CD14-positive monocyte (primary cell): ENCODE measurements around the gene TAF5L. TPM values are rescaled to one million over a fixed set of nuclear protein-coding genes. Genes with fewer than 3 reads are reported as not detected.
"Not testable (repeated sequence)": the region's sequence is repeated elsewhere in the genome, so short reads cannot be mapped to it uniquely, and the experiment has no call there.

Experiments
- DNase-seq, 3 donors: peaks; one replicate each; pipeline ENCODE4 v3.0.0-alpha.2; 2011 to 2022
- H2AFZ ChIP-seq: 2 replicates; pipeline ENCODE4 v1.6.0; 2012; ENCODE audit warnings: mild to moderate bottlenecking, low read depth, low read length, inconsistent platforms; ENCODE audit not compliant: insufficient read depth, poor library complexity, severe bottlenecking
- H3K27ac ChIP-seq, 2 donors: 1 replicate in 1 of 2; 2 replicates in 1 of 2; pipeline ENCODE4 v1.5.1; 2012 to 2013; ENCODE audit warnings: low read length in 2 of 2, control low read depth in 1 of 2, inconsistent platforms in 1 of 2, low read depth in 1 of 2, mild to moderate bottlenecking in 1 of 2
- H3K27me3 ChIP-seq, 2 donors: one replicate each; pipeline versions ENCODE4 v1.6.0 to v1.6.1; 2011 to 2013; ENCODE audit warnings: low read length in 2 of 2; ENCODE audit not compliant: control insufficient read depth in 2 of 2, insufficient read depth in 2 of 2
- H3K36me3 ChIP-seq, 2 donors: replicated peaks in 1 of 2; 1 replicate in 1 of 2; 2 replicates in 1 of 2; pipeline versions ENCODE4 v1.5.1 to v1.6.1; 2012 to 2013; ENCODE audit warnings: low read length in 2 of 2, control low read depth in 1 of 2, inconsistent platforms in 1 of 2, mild to moderate bottlenecking in 1 of 2; ENCODE audit not compliant: insufficient read depth in 2 of 2, control insufficient read depth in 1 of 2
- H3K4me1 ChIP-seq, 2 donors: 1 replicate in 1 of 2; 2 replicates in 1 of 2; pipeline versions ENCODE4 v1.5.1 to v1.6.1; 2012 to 2013; ENCODE audit warnings: low read length in 2 of 2, control low read depth in 1 of 2, inconsistent platforms in 1 of 2, mild to moderate bottlenecking in 1 of 2, moderate library complexity in 1 of 2; ENCODE audit not compliant: insufficient read depth in 2 of 2, control insufficient read depth in 1 of 2
- H3K4me2 ChIP-seq: replicated peaks from 2 replicates; pipeline ENCODE3; 2012; ENCODE audit warnings: low read length, moderate library complexity, mild to moderate bottlenecking; ENCODE audit not compliant: poor library complexity, severe bottlenecking; ENCODE audit errors: extremely low read depth
- H3K4me3 ChIP-seq, 3 experiments: fragments of 200-600 bp in 1 of 3; sonication (generic) in 1 of 3; replicated peaks in 1 of 3; 1 replicate in 2 of 3; 2 replicates in 1 of 3; pipeline ENCODE4 v1.5.1; 2011 to 2013; ENCODE audit warnings: low read length in 3 of 3, mild to moderate bottlenecking in 3 of 3, control low read depth in 2 of 3, low read depth in 2 of 3, inconsistent platforms in 1 of 3, moderate library complexity in 1 of 3
- H3K79me2 ChIP-seq: 2 replicates; pipeline ENCODE4 v1.6.0; 2012; ENCODE audit warnings: mild to moderate bottlenecking, control low read depth, inconsistent platforms, low read length, moderate library complexity; ENCODE audit not compliant: insufficient read depth
- H3K9ac ChIP-seq: 2 replicates; pipeline ENCODE4 v1.6.0; 2017; ENCODE audit warnings: low read length, mild to moderate bottlenecking; ENCODE audit not compliant: insufficient read depth, poor library complexity, severe bottlenecking
- H3K9me3 ChIP-seq, 2 donors: replicated peaks in 1 of 2; 1 replicate in 1 of 2; 2 replicates in 1 of 2; pipeline versions ENCODE4 v1.5.1 to v1.6.1; 2012 to 2013; ENCODE audit warnings: low read length in 2 of 2, control low read depth in 1 of 2; ENCODE audit not compliant: control insufficient read depth in 1 of 2, insufficient read depth in 1 of 2
- H4K20me1 ChIP-seq: 2 replicates; pipeline ENCODE4 v1.6.0; 2012; ENCODE audit warnings: mild to moderate bottlenecking, low read length, control low read depth, moderate library complexity; ENCODE audit not compliant: insufficient read depth
- H3K27ac Mint-ChIP-seq, 7 donors: one replicate each; pipeline ENCODE4 v1.8.0; 2020; ENCODE audit warnings: mild to moderate bottlenecking in 7 of 7, mixed read lengths in 7 of 7, moderate library complexity in 6 of 7, inconsistent platforms in 2 of 7
- H3K27me3 Mint-ChIP-seq, 3 donors: one replicate each; pipeline ENCODE4 v1.8.0; 2021 to 2022; ENCODE audit warnings: low read depth in 3 of 3, mild to moderate bottlenecking in 3 of 3, mixed read lengths in 3 of 3, moderate library complexity in 3 of 3, inconsistent platforms in 1 of 3
- H3K36me3 Mint-ChIP-seq, 2 donors: one replicate each; pipeline ENCODE4 v1.8.0; 2020; ENCODE audit warnings: mixed read lengths in 2 of 2, inconsistent platforms in 1 of 2, mild to moderate bottlenecking in 1 of 2
- H3K4me1 Mint-ChIP-seq: one replicate; pipeline ENCODE4 v1.8.0; 2020; ENCODE audit warnings: mild to moderate bottlenecking, mixed read lengths
- H3K4me3 Mint-ChIP-seq, 2 donors: one replicate each; pipeline ENCODE4 v1.8.0; 2020; ENCODE audit warnings: mild to moderate bottlenecking in 2 of 2, mixed read lengths in 2 of 2, moderate library complexity in 1 of 2
- H3K9me3 Mint-ChIP-seq, 7 donors: one replicate each; pipeline ENCODE4 v1.8.0; 2020 to 2022; ENCODE audit warnings: mixed read lengths in 7 of 7, mild to moderate bottlenecking in 6 of 7, moderate library complexity in 6 of 7, inconsistent platforms in 2 of 7
- WGBS: methylation state at CpG from one replicate; pipeline ENCODE4 v1.1.5; 2013; ENCODE audit warnings: missing lambda C conversion rate; ENCODE audit not compliant: insufficient coverage; 5-methylcytosine and 5-hydroxymethylcytosine counted together
- intact Hi-C, 2 donors: fragments of 100-400 bp; cut with micrococcal nuclease; formaldehyde crosslinking; loops; one replicate each; pipeline versions ENCODE4 v1.15.0 to v1.15.1; 2023
- polyA plus RNA-seq, 3 donors: library from polyadenylated mRNA; depleted of rRNA in 1 of 3; unstranded in 2 of 3; stranded (reverse) in 1 of 3; fragments of 300-500 nt in 2 of 3; fragments of >200 nt in 1 of 3; fragmentation: Illumina TruSeq in 2 of 3; gene quantifications; 1 replicate in 2 of 3; 2 replicates in 1 of 3; pipeline ENCODE4 v1.2.3, GENCODE V29; 2012 to 2021
- TF ChIP-seq, protein P1 (sequence below): fragments of 200-600 bp; IDR thresholded peaks from one replicate; pipeline ENCODE4 v1.8.0; 2022; ENCODE audit warnings: antibody characterized with exemption, mild to moderate bottlenecking

Gene TAF5L
- polyA plus RNA-seq, 3 donors = 3.8 to 15.4 (median 4.9) TPM

DNA sequence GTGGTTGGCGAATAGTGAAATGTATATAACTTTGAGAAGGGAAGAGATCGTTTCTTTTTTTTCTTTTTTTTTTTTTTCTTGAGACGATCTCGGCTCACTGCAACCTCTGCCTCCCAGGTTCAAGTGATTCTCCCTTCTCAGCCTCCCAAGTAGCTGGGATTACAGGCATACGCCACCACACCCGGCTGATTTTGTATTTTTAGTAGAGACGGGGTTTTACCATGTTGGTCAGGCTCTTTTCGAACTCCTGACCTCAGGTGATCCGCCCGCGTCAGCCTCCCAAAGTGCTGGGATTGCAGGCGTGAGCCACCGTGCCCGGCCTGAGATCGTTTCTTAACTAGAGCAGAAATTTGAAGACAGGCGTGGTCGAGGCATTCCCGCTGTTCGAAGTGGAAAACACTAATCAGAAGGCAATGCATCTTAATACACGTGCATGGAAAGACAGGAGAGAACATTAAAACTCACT is 66.6 kb downstream of the TAF5L start:
- peak overlapping the region; percentile 21 to 79 for H3K27ac ChIP-seq
- Mint-ChIP-seq H3K4me3 (peak overlapping the region; percentile 89 to 94), H3K27ac (peak overlapping the region; percentile 46 to 89 (median 78)), H3K36me3 (peaks cover 0 to 13% of the 10 kb centered on the region in 2 donors), H3K4me1 (peaks cover 36% of the 10 kb centered on the region)
- intact Hi-C loops = loop anchor here (5.0 to 10.0 kb wide), 2 partner anchors 55 to 68 kb away; partner anchors contain the start of genes TAF5L (in 2 of the 2), URB2 (in 2 of the 2) and NUP133 (in 1 of the 2)
- peak overlapping the region; percentile 59 to 95 (median 89) for H3K4me3 ChIP-seq
- peak overlapping the region; percentile 77 for H3K9ac ChIP-seq
- peaks cover 22 to 28% of the 10 kb centered on the region in 2 donors for H3K4me1 ChIP-seq
- H4K20me1 ChIP-seq = peaks cover 20% of the 10 kb centered on the region
- not testable (repeated sequence) for H3K9me3 ChIP-seq, H3K27me3 Mint-ChIP-seq, H3K9me3 Mint-ChIP-seq, H3K36me3 ChIP-seq, DNase-seq, H3K27me3 ChIP-seq
- H2AFZ ChIP-seq = peak overlapping the region; percentile 91
- H3K79me2 ChIP-seq = peaks cover 46% of the 10 kb centered on the region
- 73% methylated on average over 14 of the region's 20 CpGs for WGBS
- H3K4me2 ChIP-seq = peak overlapping the region; percentile 96

DNA sequence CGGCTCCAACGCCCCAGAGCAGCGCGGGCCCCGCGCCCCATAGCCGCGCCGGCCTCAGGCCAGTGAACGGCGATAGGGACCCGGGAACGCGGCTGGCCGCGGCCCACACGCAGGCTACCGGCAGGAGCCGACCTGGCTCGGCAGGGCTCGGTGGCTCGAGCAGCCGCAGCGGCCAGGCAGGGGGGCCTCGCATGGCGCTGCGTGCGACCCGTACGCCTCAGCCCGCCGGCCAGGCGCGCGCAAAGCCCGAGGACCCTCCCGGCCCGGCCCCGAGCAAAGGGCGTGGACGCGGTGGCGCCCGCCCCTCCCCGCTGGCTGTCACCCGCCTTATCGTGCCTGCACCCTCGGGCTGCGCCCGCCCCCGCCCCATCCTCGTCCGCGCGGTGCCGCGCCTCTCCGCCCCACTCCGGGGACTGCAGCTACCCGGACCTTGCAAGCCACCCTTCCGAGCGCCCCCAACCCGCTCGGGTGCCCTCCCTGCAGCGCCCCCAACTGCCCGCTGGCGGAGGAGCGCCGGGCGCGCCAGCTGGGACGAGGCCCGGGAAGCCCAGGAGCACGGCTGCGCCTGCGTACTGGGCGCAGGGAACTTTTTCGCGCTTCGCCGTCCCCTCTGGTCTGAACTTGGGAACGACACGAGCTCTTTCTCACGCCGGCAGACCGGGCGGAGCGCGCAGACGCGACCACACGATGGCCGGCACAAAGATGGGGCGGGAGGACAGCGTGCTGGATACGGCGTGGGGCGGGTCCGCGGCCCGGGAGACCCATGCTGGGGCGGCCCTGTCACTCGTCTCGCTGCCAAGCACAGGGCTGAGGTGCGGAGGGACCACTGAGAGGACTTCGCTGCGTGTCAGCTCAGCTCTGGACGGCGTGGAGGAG is 67.2 kb downstream of the TAF5L start, which contains the start of gene ABCB10:
TSS of gene ABCB10 (minus strand) at position 248 of the 876 bp plus-strand sequence. CDS start at position 193, 55 bp downstream.
- H3K27me3 ChIP-seq = no peaks in the 10 kb centered on the region
- peak; percentile 94 to 97 (median 94) for DNase-seq
- H4K20me1 ChIP-seq = peaks cover 26% of the 10 kb centered on the region
- H3K79me2 ChIP-seq = peaks cover 53% of the 10 kb centered on the region
- Mint-ChIP-seq H3K27me3 (peaks cover 0 to 2% (median 0%) of the 10 kb centered on the region in 3 donors), H3K27ac (peak within 1 kb of the TSS; percentile 74 to 89 (median 79)), H3K9me3 (no peaks in the 10 kb centered on the region), H3K4me1 (peaks cover 41% of the 10 kb centered on the region), H3K4me3 (peak within 1 kb of the TSS; percentile 89 to 94), H3K36me3 (peaks cover 0 to 16% of the 10 kb centered on the region in 2 donors)
- TF ChIP-seq, protein P1, sequence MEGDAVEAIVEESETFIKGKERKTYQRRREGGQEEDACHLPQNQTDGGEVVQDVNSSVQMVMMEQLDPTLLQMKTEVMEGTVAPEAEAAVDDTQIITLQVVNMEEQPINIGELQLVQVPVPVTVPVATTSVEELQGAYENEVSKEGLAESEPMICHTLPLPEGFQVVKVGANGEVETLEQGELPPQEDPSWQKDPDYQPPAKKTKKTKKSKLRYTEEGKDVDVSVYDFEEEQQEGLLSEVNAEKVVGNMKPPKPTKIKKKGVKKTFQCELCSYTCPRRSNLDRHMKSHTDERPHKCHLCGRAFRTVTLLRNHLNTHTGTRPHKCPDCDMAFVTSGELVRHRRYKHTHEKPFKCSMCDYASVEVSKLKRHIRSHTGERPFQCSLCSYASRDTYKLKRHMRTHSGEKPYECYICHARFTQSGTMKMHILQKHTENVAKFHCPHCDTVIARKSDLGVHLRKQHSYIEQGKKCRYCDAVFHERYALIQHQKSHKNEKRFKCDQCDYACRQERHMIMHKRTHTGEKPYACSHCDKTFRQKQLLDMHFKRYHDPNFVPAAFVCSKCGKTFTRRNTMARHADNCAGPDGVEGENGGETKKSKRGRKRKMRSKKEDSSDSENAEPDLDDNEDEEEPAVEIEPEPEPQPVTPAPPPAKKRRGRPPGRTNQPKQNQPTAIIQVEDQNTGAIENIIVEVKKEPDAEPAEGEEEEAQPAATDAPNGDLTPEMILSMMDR = peak; percentile 69
- no peaks in the 10 kb centered on the region for H3K36me3 ChIP-seq
- H3K4me3 ChIP-seq = peak within 1 kb of the TSS; percentile 65 to 95 (median 89)
- peak within 1 kb of the TSS; percentile 77 for H3K9ac ChIP-seq
- peaks cover 26 to 33% of the 10 kb centered on the region in 2 donors for H3K4me1 ChIP-seq
- H3K9me3 ChIP-seq = no peaks in the 10 kb centered on the region
- WGBS = under 1% methylated on average over 107 of the region's 109 CpGs
- peak within 1 kb of the TSS; percentile 91 for H2AFZ ChIP-seq
- intact Hi-C loops = loop anchor here (5.0 to 10.0 kb wide), 2 partner anchors 54 to 69 kb away; partner anchors contain the start of genes TAF5L (in 2 of the 2), URB2 (in 2 of the 2) and NUP133 (in 1 of the 2)
- H3K4me2 ChIP-seq = peak within 1 kb of the TSS; percentile 96
- H3K27ac ChIP-seq = peak within 1 kb of the TSS; percentile 54 to 80
